Pancreas (tissue), 10 donors: ENCODE measurements around the gene PNPLA8. TPM values are rescaled to one million over a fixed set of nuclear protein-coding genes. Genes with fewer than 3 reads are reported as not detected.
A peak's percentile ranks its signal among the peaks of the same experiment; 100 is the strongest.

ENCODE experiments used
- ATAC-seq, 4 donors: fragments of 200-7000 bp; cut with Tn5 transposase; one replicate each; pipeline versions ENCODE4 v1.8.0 to v1.9.1; 2020; ENCODE audit warnings: mild to moderate bottlenecking in 4 of 4, moderate library complexity in 4 of 4
- DNase-seq, 6 donors: peaks; one replicate each; pipeline ENCODE4 v3.0.0-alpha.2; 2020
- FAIRE-seq: peaks from 2 replicates; lab custom pipeline; 2012; peaks lifted over from hg19 to GRCh38; lab: Jason Lieb, UNC
- H3K27ac ChIP-seq, 4 donors: fragments of 200-600 bp; sonication (generic); 1 replicate in 3 of 4; 2 replicates in 1 of 4; pipeline versions ENCODE4 v1.5.0 to v1.8.0; 2020
- H3K27me3 ChIP-seq, 4 donors: fragments of 200-600 bp; one replicate each; pipeline ENCODE4 v1.8.0; 2021
- H3K36me3 ChIP-seq, 3 donors: fragments of 200-600 bp; sonication (generic) in 1 of 3; one replicate each; pipeline versions ENCODE4 v1.5.0 to v1.8.0; 2020 to 2021
- H3K4me1 ChIP-seq, 3 donors: fragments of 200-600 bp; one replicate each; pipeline ENCODE4 v1.8.0; 2021
- H3K4me3 ChIP-seq, 4 donors: fragments of 200-600 bp; sonication (generic) in 2 of 4; one replicate each; pipeline versions ENCODE4 v1.5.0 to v1.8.0; 2020 to 2021
- H3K9me3 ChIP-seq, 4 donors: fragments of 200-600 bp; one replicate each; pipeline ENCODE4 v1.8.0; 2021
- WGBS, 2 donors: extraction: QIAGEN DNeasy Blood & Tissue Kit; methylation state at CpG; one replicate each; pipeline ENCODE4 v1.1.7; 2013; 5-methylcytosine and 5-hydroxymethylcytosine counted together
- intact Hi-C, 3 donors: fragments of 100-400 bp; cut with DNase I; formaldehyde crosslinking; loops; one replicate each; pipeline versions ENCODE4 v1.11.1 to v1.14.2; 2022
- polyA plus RNA-seq, 2 donors: library from polyadenylated mRNA; stranded (reverse); fragments of 200-250 nt; gene quantifications; one replicate each; pipeline ENCODE4 v1.2.3, GENCODE V29; 2013
- total RNA-seq, 6 donors: library from RNA; stranded (reverse); fragmentation: NEBNext Ultra II Directional in 4 of 6; extraction: Animal tissue kit (Norgen Biotek cat#: 25700) in 4 of 6; gene quantifications; one replicate each; pipeline versions ENCODE4 v1.2.1 to v1.2.4, GENCODE V29; 2021 to 2023
- TF ChIP-seq, protein P1 (sequence below), 4 donors: fragments of 200-600 bp; sonication (generic) in 3 of 4; IDR thresholded peaks; one replicate each; pipeline versions ENCODE4 v1.5.0 to v1.8.0; 2021; ENCODE audit warnings: antibody characterized with exemption in 4 of 4
- donor health status: healthy with polysubstance abuse.
- donor health status: DM: no; HTN: no; CAD: no; lungs with moderate emphysema.
- donor health status: DM: no; HTN: no; CAD: no.
- donor health status: control.
- donor health status: control.
- donor health status: Bipolar disorder and iron deficiency.
- donor health status: DM: yes; HTN: yes; CAD: no.
- donor health status: DM: no; HTN: no; CAD: no.
- donor health status: DM: no; HTN: no; CAD: no.
- donor health status: DM: yes; HTN: yes; CAD: no.

PNPLA8 gene
- total and polyA plus RNA-seq, 8 donors, result 5.2 to 13.4 (median 10.1) TPM

DNA sequence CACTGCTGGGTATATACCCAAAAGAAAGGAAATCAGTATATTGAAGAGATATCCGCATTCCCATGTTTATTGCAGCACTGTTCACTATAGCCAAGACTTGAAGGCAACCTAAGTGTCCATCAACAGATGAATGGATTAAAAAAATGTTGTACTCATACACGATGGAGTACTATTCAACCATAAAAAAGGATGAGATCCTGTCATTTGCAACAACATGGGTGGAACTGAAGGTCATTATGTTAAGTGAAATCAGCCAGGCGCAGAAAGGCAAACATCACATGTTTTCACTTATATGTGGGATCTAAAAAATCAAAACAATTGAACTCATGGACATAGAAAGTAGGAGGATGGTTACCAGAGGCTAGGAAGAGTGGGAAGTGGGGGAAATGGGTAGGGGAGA lies 89.0 kb downstream of the PNPLA8 start:
- no peak for ATAC-seq
- WGBS, 2 donors, result 83 to 84% methylated on average over 3 of the region's 3 CpGs

GRCh38 chr7:108434010-108434409 lies 91.9 kb downstream of the PNPLA8 start:
- DNase-seq (peak in 3 of 6 donors; percentile 20 to 52 (median 39)), ATAC-seq (peak; percentile 71 to 86 (median 73)), FAIRE-seq (no peak)
- intact Hi-C loops, result no loop called here
- TF ChIP-seq, protein P1, sequence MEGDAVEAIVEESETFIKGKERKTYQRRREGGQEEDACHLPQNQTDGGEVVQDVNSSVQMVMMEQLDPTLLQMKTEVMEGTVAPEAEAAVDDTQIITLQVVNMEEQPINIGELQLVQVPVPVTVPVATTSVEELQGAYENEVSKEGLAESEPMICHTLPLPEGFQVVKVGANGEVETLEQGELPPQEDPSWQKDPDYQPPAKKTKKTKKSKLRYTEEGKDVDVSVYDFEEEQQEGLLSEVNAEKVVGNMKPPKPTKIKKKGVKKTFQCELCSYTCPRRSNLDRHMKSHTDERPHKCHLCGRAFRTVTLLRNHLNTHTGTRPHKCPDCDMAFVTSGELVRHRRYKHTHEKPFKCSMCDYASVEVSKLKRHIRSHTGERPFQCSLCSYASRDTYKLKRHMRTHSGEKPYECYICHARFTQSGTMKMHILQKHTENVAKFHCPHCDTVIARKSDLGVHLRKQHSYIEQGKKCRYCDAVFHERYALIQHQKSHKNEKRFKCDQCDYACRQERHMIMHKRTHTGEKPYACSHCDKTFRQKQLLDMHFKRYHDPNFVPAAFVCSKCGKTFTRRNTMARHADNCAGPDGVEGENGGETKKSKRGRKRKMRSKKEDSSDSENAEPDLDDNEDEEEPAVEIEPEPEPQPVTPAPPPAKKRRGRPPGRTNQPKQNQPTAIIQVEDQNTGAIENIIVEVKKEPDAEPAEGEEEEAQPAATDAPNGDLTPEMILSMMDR (IDR thresholded peaks at IDR 0.05), result no peak
- H3K4me1 ChIP-seq, result peaks cover 6 to 17% (median 13%) of the 10 kb centered on the region in 3 donors
- no peak overlapping the region for H3K4me3 ChIP-seq
- H3K9me3 ChIP-seq, result no peaks in the 10 kb centered on the region
- no peaks in the 10 kb centered on the region for H3K27me3 ChIP-seq
- no peaks in the 10 kb centered on the region for H3K36me3 ChIP-seq
- 21 to 25% methylated on average over 2 of the region's 2 CpGs for WGBS, 2 donors
- peak overlapping the region in 2 of 4 donors; percentile 50 to 51 for H3K27ac ChIP-seq

More for the DNA sequence above, 89.0 kb downstream of the PNPLA8 start:
- intact Hi-C loops, result no loop called here
- H3K27me3 ChIP-seq, result no peaks in the 10 kb centered on the region
- H3K27ac ChIP-seq, result no peak overlapping the region
- H3K4me1 ChIP-seq, result peaks cover 0 to 11% (median 10%) of the 10 kb centered on the region in 3 donors
- H3K9me3 ChIP-seq, result no peaks in the 10 kb centered on the region
- TF ChIP-seq, protein P1 (IDR thresholded peaks at IDR 0.05), result no peak
- DNase-seq (no peak), FAIRE-seq (no peak)
- H3K36me3 ChIP-seq, result no peaks in the 10 kb centered on the region
- H3K4me3 ChIP-seq, result no peak overlapping the region

DNA sequence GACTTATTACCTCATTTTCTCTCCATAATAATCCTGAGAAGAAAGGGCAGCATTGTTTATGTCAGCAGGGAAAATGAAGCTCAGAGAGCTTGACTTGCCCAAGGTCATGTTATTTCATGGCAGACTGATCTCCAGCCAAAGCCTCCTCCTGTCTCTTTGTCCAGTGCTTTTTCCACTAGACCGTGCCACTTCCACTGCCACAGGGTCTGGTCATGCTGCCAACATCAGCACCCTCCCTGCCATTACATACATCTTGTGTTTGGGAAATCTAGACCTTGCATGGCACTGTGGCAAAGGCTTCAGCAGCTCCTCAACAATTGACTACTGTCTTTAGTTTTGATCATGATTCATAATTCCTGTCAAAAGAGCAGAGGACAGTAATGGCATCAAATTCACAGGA lies 94.8 kb downstream of the PNPLA8 start:
- H3K4me3 ChIP-seq, result no peak overlapping the region
- intact Hi-C loops, result no loop called here
- FAIRE-seq (no peak), DNase-seq (no peak), ATAC-seq (peak in 3 of 4 donors; percentile 19 to 46 (median 40))
- TF ChIP-seq, protein P1 (IDR thresholded peaks at IDR 0.05), result no peak
- no peaks in the 10 kb centered on the region for H3K9me3 ChIP-seq
- peaks cover 13 to 27% (median 26%) of the 10 kb centered on the region in 3 donors for H3K4me1 ChIP-seq
- H3K36me3 ChIP-seq, result no peaks in the 10 kb centered on the region
- 10 to 19% methylated on average over 1 of the region's 1 CpG for WGBS, 2 donors
- H3K27me3 ChIP-seq, result no peaks in the 10 kb centered on the region
- no peak overlapping the region for H3K27ac ChIP-seq

DNA sequence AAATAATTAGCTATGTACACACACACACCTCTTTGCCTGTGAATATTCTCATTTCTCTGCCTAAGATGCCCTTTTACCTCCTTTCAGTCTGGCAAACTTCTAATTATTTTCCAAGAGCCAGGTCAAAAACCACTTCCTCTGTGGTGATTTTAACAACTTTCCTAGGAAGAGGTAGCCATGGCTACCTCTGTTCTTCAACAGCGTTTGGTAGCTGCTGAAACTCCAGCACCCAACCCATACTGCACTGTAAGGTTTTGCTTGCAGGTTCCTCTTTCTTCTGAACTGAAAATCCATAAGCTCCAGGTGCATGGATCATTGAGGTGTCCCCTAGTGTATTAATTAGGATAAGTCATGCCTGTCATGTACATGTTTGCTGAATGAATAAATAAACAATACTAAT lies 95.3 kb downstream of the PNPLA8 start:
- H3K27ac ChIP-seq, result no peak overlapping the region
- no peak for ATAC-seq
- FAIRE-seq, result no peak
- peaks cover 13 to 27% (median 26%) of the 10 kb centered on the region in 3 donors for H3K4me1 ChIP-seq
- WGBS, 2 donors, result 33 to 38% methylated on average over 1 of the region's 1 CpG
- intact Hi-C loops, result no loop called here
- DNase-seq, result no peak
- no peaks in the 10 kb centered on the region for H3K9me3 ChIP-seq
- no peaks in the 10 kb centered on the region for H3K27me3 ChIP-seq
- no peak overlapping the region for H3K4me3 ChIP-seq
- TF ChIP-seq, protein P1 (IDR thresholded peaks at IDR 0.05), result no peak
- no peaks in the 10 kb centered on the region for H3K36me3 ChIP-seq

DNA sequence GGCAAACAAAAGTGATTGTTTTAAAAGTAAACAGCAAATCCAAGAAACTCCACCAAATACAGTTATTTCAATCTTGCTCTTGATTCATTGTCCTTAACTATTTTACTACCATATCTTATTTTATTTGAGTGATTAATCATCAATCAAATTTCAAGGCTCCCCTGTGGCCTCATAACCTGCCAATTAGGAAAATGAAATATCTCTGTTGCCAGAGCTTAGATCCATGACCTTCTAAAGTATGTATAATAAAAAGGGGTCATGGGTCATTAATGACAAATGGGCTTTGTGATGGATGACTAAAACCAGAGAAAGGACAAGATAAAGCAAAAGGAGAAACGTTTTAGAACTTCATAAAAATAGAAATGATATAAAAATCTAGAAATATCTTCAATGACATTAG lies 98.2 kb downstream of the PNPLA8 start:
- Histone ChIP-seq H3K27ac (no peak overlapping the region), H3K9me3 (no peaks in the 10 kb centered on the region), H3K27me3 (no peaks in the 10 kb centered on the region), H3K4me1 (peaks cover 13 to 17% (median 16%) of the 10 kb centered on the region in 3 donors), H3K36me3 (no peaks in the 10 kb centered on the region), H3K4me3 (no peak overlapping the region)
- TF ChIP-seq, protein P1 (IDR thresholded peaks at IDR 0.05), result no peak
- FAIRE-seq, result no peak
- no peak for DNase-seq
- ATAC-seq, result no peak
- WGBS, 2 donors, result 36 to 46% methylated on average over 1 of the region's 1 CpG
- intact Hi-C loops, result no loop called here
